ENCODE measurements around the gene SH3PXD2A. TPM values are rescaled to one million over a fixed set of nuclear protein-coding genes. Genes with fewer than 3 reads are reported as not detected.

The SH3PXD2A gene
- total RNA-seq, 1 donor from 2014 or later = 17.3 TPM

GRCh38 chr10:103685880-103686669 lies 169.3 kb downstream of the SH3PXD2A start:
- Histone ChIP-seq H3K9me3 (ENCODE audit: insufficient read depth, low read depth, low read length) (no peaks in the 10 kb centered on the region), H3K27me3 (ENCODE audit: insufficient read depth, low read length) (no peaks in the 10 kb centered on the region), H2AFZ (ENCODE audit: low read depth, low read length) (no peak overlapping the region), H3K4me1 (ENCODE audit: insufficient read depth, low read length) (peaks cover 3% of the 10 kb centered on the region), H3K4me2 (ENCODE audit: low read length) (no peak overlapping the region), H3K36me3 (ENCODE audit: insufficient read depth, low read length) (no peaks in the 10 kb centered on the region), H4K20me1 (ENCODE audit: insufficient read depth, low read length) (peaks cover 24% of the 10 kb centered on the region), H3K79me2 (ENCODE audit: insufficient read depth, low read length) (no peaks in the 10 kb centered on the region), H3K9ac (ENCODE audit: low read length) (no peak overlapping the region), H3K4me3 (ENCODE audit: insufficient read depth, low read depth, low read length) (no peak overlapping the region), H3K27ac (ENCODE audit: low read depth, low read length) (no peak overlapping the region)
- DNase-seq (ENCODE audit: low read depth) (peak; percentile 26), FAIRE-seq (no peak)
- Mint-ChIP-seq H3K4me3 (ENCODE audit: unreplicated experiment) (no peak overlapping the region), H3K9me3 (ENCODE audit: unreplicated experiment) (no peaks in the 10 kb centered on the region), H3K4me1 (ENCODE audit: low read depth, unreplicated experiment) (peaks cover 7% of the 10 kb centered on the region), H3K36me3 (ENCODE audit: low read depth, unreplicated experiment) (peaks cover 4% of the 10 kb centered on the region), H3K27ac (ENCODE audit: unreplicated experiment) (peak overlapping the region; percentile 16), H3K27me3 (ENCODE audit: low read depth, unreplicated experiment) (peaks cover 7% of the 10 kb centered on the region)
- TF ChIP-seq CTCF (IDR thresholded peaks at IDR 0.05; ENCODE audit: insufficient read depth, low read depth, low read length) (peak; percentile 88), EZH2 (IDR thresholded peaks at IDR 0.05; ENCODE audit: insufficient read depth, low read length) (no peak)

GRCh38 chr10:103683851-103684250 lies 171.5 kb downstream of the SH3PXD2A start:
- no peak overlapping the region for H2AFZ ChIP-seq (ENCODE audit: low read depth, low read length)
- no peak overlapping the region for H3K27ac ChIP-seq (ENCODE audit: low read depth, low read length)
- H3K36me3 ChIP-seq (ENCODE audit: insufficient read depth, low read length) = no peaks in the 10 kb centered on the region
- no peak overlapping the region for H3K4me3 ChIP-seq (ENCODE audit: insufficient read depth, low read depth, low read length)
- H3K4me1 ChIP-seq (ENCODE audit: insufficient read depth, low read length) = peaks cover 3% of the 10 kb centered on the region
- FAIRE-seq = no peak
- Mint-ChIP-seq H3K9me3 (ENCODE audit: unreplicated experiment) (no peaks in the 10 kb centered on the region), H3K4me3 (ENCODE audit: unreplicated experiment) (no peak overlapping the region), H3K4me1 (ENCODE audit: low read depth, unreplicated experiment) (peaks cover 7% of the 10 kb centered on the region), H3K36me3 (ENCODE audit: low read depth, unreplicated experiment) (peaks cover 2% of the 10 kb centered on the region), H3K27me3 (ENCODE audit: low read depth, unreplicated experiment) (peaks cover 6% of the 10 kb centered on the region), H3K27ac (ENCODE audit: unreplicated experiment) (peak overlapping the region; percentile 66)
- no peaks in the 10 kb centered on the region for H3K79me2 ChIP-seq (ENCODE audit: insufficient read depth, low read length)
- H4K20me1 ChIP-seq (ENCODE audit: insufficient read depth, low read length) = peaks cover 21% of the 10 kb centered on the region
- DNase-seq (ENCODE audit: low read depth) = no peak
- TF ChIP-seq CTCF (IDR thresholded peaks at IDR 0.05; ENCODE audit: insufficient read depth, low read depth, low read length) (no peak), EZH2 (IDR thresholded peaks at IDR 0.05; ENCODE audit: insufficient read depth, low read length) (no peak)
- H3K27me3 ChIP-seq (ENCODE audit: insufficient read depth, low read length) = no peaks in the 10 kb centered on the region
- H3K9me3 ChIP-seq (ENCODE audit: insufficient read depth, low read depth, low read length) = no peaks in the 10 kb centered on the region
- no peak overlapping the region for H3K4me2 ChIP-seq (ENCODE audit: low read length)
- H3K9ac ChIP-seq (ENCODE audit: low read length) = no peak overlapping the region

GRCh38 chr10:103682631-103683030 lies 172.7 kb downstream of the SH3PXD2A start:
- no peak overlapping the region for H3K4me3 Mint-ChIP-seq (ENCODE audit: unreplicated experiment)
- H3K4me3 ChIP-seq (ENCODE audit: insufficient read depth, low read depth, low read length) = no peak overlapping the region
- no peaks in the 10 kb centered on the region for H3K9me3 Mint-ChIP-seq (ENCODE audit: unreplicated experiment)
- H3K36me3 ChIP-seq (ENCODE audit: insufficient read depth, low read length) = no peaks in the 10 kb centered on the region
- H3K27ac ChIP-seq (ENCODE audit: low read depth, low read length) = no peak overlapping the region
- H2AFZ ChIP-seq (ENCODE audit: low read depth, low read length) = no peak overlapping the region
- H4K20me1 ChIP-seq (ENCODE audit: insufficient read depth, low read length) = peaks cover 12% of the 10 kb centered on the region
- H3K4me2 ChIP-seq (ENCODE audit: low read length) = no peak overlapping the region
- no peaks in the 10 kb centered on the region for H3K27me3 ChIP-seq (ENCODE audit: insufficient read depth, low read length)
- no peaks in the 10 kb centered on the region for H3K9me3 ChIP-seq (ENCODE audit: insufficient read depth, low read depth, low read length)
- FAIRE-seq (no peak), DNase-seq (ENCODE audit: low read depth) (no peak)
- peaks cover 8% of the 10 kb centered on the region for H3K4me1 Mint-ChIP-seq (ENCODE audit: low read depth, unreplicated experiment)
- H3K9ac ChIP-seq (ENCODE audit: low read length) = no peak overlapping the region
- H3K36me3 Mint-ChIP-seq (ENCODE audit: low read depth, unreplicated experiment) = no peaks in the 10 kb centered on the region
- TF ChIP-seq CTCF (IDR thresholded peaks at IDR 0.05; ENCODE audit: insufficient read depth, low read depth, low read length) (no peak), EZH2 (IDR thresholded peaks at IDR 0.05; ENCODE audit: insufficient read depth, low read length) (no peak)
- no peak overlapping the region for H3K27ac Mint-ChIP-seq (ENCODE audit: unreplicated experiment)
- H3K4me1 ChIP-seq (ENCODE audit: insufficient read depth, low read length) = peaks cover 13% of the 10 kb centered on the region
- no peaks in the 10 kb centered on the region for H3K79me2 ChIP-seq (ENCODE audit: insufficient read depth, low read length)
- H3K27me3 Mint-ChIP-seq (ENCODE audit: low read depth, unreplicated experiment) = peaks cover 2% of the 10 kb centered on the region
